SK-N-SH (cell line): ENCODE data around the gene IFT27. TPM values are rescaled to one million over a fixed set of nuclear protein-coding genes. Genes with fewer than 3 reads are reported as not detected.

Experiments
- CTCF ChIA-PET: fragments of 300-600, 350-600 bp; formaldehyde crosslinking; extraction: SDS; loops from one replicate; lab custom pipeline; 2021; lab: Yijun Ruan, JAX
- POLR2A ChIA-PET: fragments of 350-600 bp; sonication (Branson Sonifier 250); formaldehyde crosslinking; extraction: SDS; loops from one replicate; lab custom pipeline; 2020; ENCODE audit warnings: antibody characterized with exemption, inconsistent platforms; lab: Yijun Ruan, JAX
- DNase-seq: peaks from one replicate; pipeline ENCODE4 v3.0.0; 2012
- H2AFZ ChIP-seq: fragments of 200-600 bp; sonication (generic); 2 replicates; pipeline ENCODE4 v1.8.1; 2016; ENCODE audit warnings: antibody characterized with exemption, mild to moderate bottlenecking, low read depth
- H3F3A ChIP-seq: fragments of 200-600 bp; sonication (generic); replicated peaks from 2 replicates; pipeline ENCODE3; 2016; ENCODE audit warnings: antibody characterized with exemption, mild to moderate bottlenecking; ENCODE audit not compliant: insufficient read depth
- H3K27ac ChIP-seq, 2 experiments: fragments of 200-500 bp in 1 of 2; fragments of 200-600 bp in 1 of 2; sonication (Bioruptor generic) in 1 of 2; sonication (generic), shearing (Covaris generic) in 1 of 2; 2 replicates each; pipeline versions ENCODE4 v1.5.1 to v1.6.1; 2014 to 2016; ENCODE audit warnings: low read depth in 2 of 2, inconsistent platforms in 1 of 2, low read length in 1 of 2, mild to moderate bottlenecking in 1 of 2, mixed read lengths in 1 of 2
- H3K27me3 ChIP-seq: fragments of 200-600 bp; sonication (generic), shearing (Covaris generic); 2 replicates; pipeline ENCODE4 v1.6.1; 2016; ENCODE audit warnings: mixed run types; ENCODE audit not compliant: insufficient read depth
- H3K36me3 ChIP-seq, 2 experiments: fragments of 200-500 bp in 1 of 2; fragments of 200-600 bp in 1 of 2; sonication (Bioruptor generic) in 1 of 2; sonication (generic) in 1 of 2; replicated peaks in 1 of 2; 2 replicates each; pipeline versions ENCODE3 to v1.5.1; 2014 to 2016; ENCODE audit warnings: low read length in 1 of 2, mild to moderate bottlenecking in 1 of 2; ENCODE audit not compliant: insufficient read depth in 2 of 2, control insufficient read depth in 1 of 2
- H3K4me1 ChIP-seq, 2 experiments: fragments of 200-500 bp in 1 of 2; fragments of 200-600 bp in 1 of 2; sonication (Bioruptor generic) in 1 of 2; sonication (generic), shearing (Covaris generic) in 1 of 2; 2 replicates each; pipeline versions ENCODE4 v1.5.1 to v1.6.1; 2014 to 2016; ENCODE audit warnings: low read depth in 1 of 2, low read length in 1 of 2, mixed run types in 1 of 2; ENCODE audit not compliant: insufficient read depth in 2 of 2, control insufficient read depth in 1 of 2
- H3K4me2 ChIP-seq: fragments of 200-600 bp; sonication (generic), shearing (Covaris generic); 2 replicates; pipeline ENCODE4 v1.6.1; 2017; ENCODE audit warnings: mixed run types
- H3K4me3 ChIP-seq, 2 experiments: fragments of 200-500 bp in 1 of 2; fragments of 200-600 bp in 1 of 2; sonication (Bioruptor generic) in 1 of 2; sonication (generic), shearing (Covaris generic) in 1 of 2; 2 replicates each; pipeline versions ENCODE4 v1.5.1 to v1.8.1; 2014 to 2016; ENCODE audit warnings: low read depth in 2 of 2, inconsistent platforms in 1 of 2, low read length in 1 of 2, mild to moderate bottlenecking in 1 of 2, mixed read lengths in 1 of 2, moderate library complexity in 1 of 2
- H3K79me2 ChIP-seq: fragments of 200-600 bp; sonication (generic); 2 replicates; pipeline ENCODE4 v1.8.1; 2017; ENCODE audit warnings: mild to moderate bottlenecking; ENCODE audit not compliant: insufficient read depth
- H3K9ac ChIP-seq: fragments of 200-600 bp; sonication (generic); 2 replicates; pipeline ENCODE4 v1.6.1; 2017; ENCODE audit warnings: mixed run types
- H3K9me2 ChIP-seq: fragments of 200-600 bp; sonication (generic); 2 replicates; pipeline ENCODE4 v1.6.1; 2017; ENCODE audit warnings: mixed run types
- H3K9me3 ChIP-seq: fragments of 200-600 bp; sonication (generic); 2 replicates; pipeline ENCODE4 v1.6.1; 2017; ENCODE audit warnings: mixed run types, mild to moderate bottlenecking, moderate library complexity
- H4K20me1 ChIP-seq: fragments of 200-600 bp; sonication (generic); 2 replicates; pipeline ENCODE4 v1.6.1; 2017; ENCODE audit warnings: mild to moderate bottlenecking, mixed run types; ENCODE audit not compliant: insufficient read depth
- CHD2 ChIP-seq: fragments of 150-350 bp; IDR thresholded peaks from 2 replicates; pipeline ENCODE4 v1.6.1; 2018; ENCODE audit warnings: low read length; ENCODE audit not compliant: partially characterized antibody
- CTCF ChIP-seq: fragments of 200-600 bp; sonication (generic); IDR thresholded peaks from 2 replicates; pipeline ENCODE4 v1.6.1; 2017; ENCODE audit warnings: antibody characterized with exemption, mild to moderate bottlenecking, moderate library complexity
- ELF1 ChIP-seq: IDR thresholded peaks from 2 replicates; pipeline ENCODE4 v1.4.0; 2012
- EZH2phosphoT487 ChIP-seq: fragments of 200-600 bp; sonication (generic); IDR thresholded peaks from 2 replicates; pipeline ENCODE4 v1.6.1; 2017; ENCODE audit warnings: low read depth, mixed run types, mild to moderate bottlenecking, antibody characterized with exemption, moderate library complexity, borderline replicate concordance
- FOXM1 ChIP-seq: IDR thresholded peaks from 2 replicates; pipeline ENCODE4 v1.4.0; 2012; ENCODE audit warnings: low read depth, mild to moderate bottlenecking
- IRF3 ChIP-seq: fragments of 150-350 bp; IDR thresholded peaks from 2 replicates; pipeline ENCODE4 v1.6.1; 2016; ENCODE audit warnings: mild to moderate bottlenecking, low read depth, low read length
- MAX ChIP-seq: IDR thresholded peaks from 2 replicates; pipeline ENCODE4 v1.4.0; 2012; ENCODE audit warnings: low read depth
- MEF2A ChIP-seq: IDR thresholded peaks from 2 replicates; pipeline ENCODE4 v1.4.0; 2012; ENCODE audit warnings: low read depth, borderline replicate concordance
- NRF1 ChIP-seq: IDR thresholded peaks from 2 replicates; pipeline ENCODE4 v1.6.1; 2012; ENCODE audit warnings: low read depth, mild to moderate bottlenecking, low read length
- RAD21 ChIP-seq: IDR thresholded peaks from 2 replicates; pipeline ENCODE4 v1.6.1; 2012; ENCODE audit warnings: mild to moderate bottlenecking, low read length
- RFX5 ChIP-seq: IDR thresholded peaks from 2 replicates; pipeline ENCODE4 v1.6.1; 2012; ENCODE audit warnings: mild to moderate bottlenecking, improper control_type of control experiment, low read length
- SIN3A ChIP-seq: IDR thresholded peaks from 2 replicates; pipeline ENCODE4 v1.6.1; 2012; ENCODE audit warnings: low read depth, mild to moderate bottlenecking, low read length, moderate library complexity, borderline replicate concordance
- USF1 ChIP-seq: IDR thresholded peaks from 2 replicates; pipeline ENCODE4 v1.4.0; 2012; ENCODE audit warnings: low read depth, borderline replicate concordance
- YY1 ChIP-seq: IDR thresholded peaks from 2 replicates; pipeline ENCODE4 v1.4.0; 2012; ENCODE audit warnings: low read depth, mild to moderate bottlenecking
- WGBS: methylation state at CpG from one replicate; pipeline ENCODE4 v1.1.6; 2017; ENCODE audit warnings: low lambda C conversion rate; 5-methylcytosine and 5-hydroxymethylcytosine counted together
- polyA plus RNA-seq, 3 experiments: library from polyadenylated mRNA; depleted of rRNA; stranded (reverse); fragments of >200 nt; gene quantifications; 2 replicates each; pipeline ENCODE4 v1.2.3, GENCODE V29; 2012

The IFT27 gene
- polyA plus RNA-seq, 1 of the 3 experiments (the other 2 are of a cell fraction), result 29.4 TPM

- 76% methylated on average over 7 of the region's 7 CpGs for WGBS
- Histone ChIP-seq H4K20me1 (no peaks in the 10 kb centered on the region), H3K36me3 (no peaks in the 10 kb centered on the region), H3K4me1 (no peaks in the 10 kb centered on the region), H3K4me3 (no peak overlapping the region), H3K9ac (no peak overlapping the region), H3K9me2 (no peaks in the 10 kb centered on the region), H3K9me3 (no peaks in the 10 kb centered on the region), H3K27me3 (peaks cover 44% of the 10 kb centered on the region), H3K4me2 (no peak overlapping the region), H3K79me2 (no peaks in the 10 kb centered on the region), H3F3A (no peaks in the 10 kb centered on the region), H2AFZ (no peak overlapping the region), H3K27ac (no peak overlapping the region)
- CTCF ChIA-PET, result interaction anchor here (4.8 kb wide), 1 partner anchor 49 kb away, joined by 32 read pairs; no protein-coding TSS in a partner anchor
- POLR2A ChIA-PET, result no interaction called here
- no peak for DNase-seq
- no peak for TF ChIP-seq ELF1
- no peak for TF ChIP-seq MAX
- no peak for TF ChIP-seq SIN3A
- no peak for TF ChIP-seq CTCF
- no peak for TF ChIP-seq USF1
- no peak for TF ChIP-seq MEF2A
- no peak for TF ChIP-seq EZH2phosphoT487
- no peak for TF ChIP-seq CHD2
- TF ChIP-seq RFX5, result no peak
- no peak for TF ChIP-seq YY1
- TF ChIP-seq RAD21, result no peak
- no peak for TF ChIP-seq FOXM1
- no peak for TF ChIP-seq IRF3
- TF ChIP-seq NRF1, result no peak
These were observed 31.7 kb upstream of the IFT27 start for GRCh38 chr22:36807627-36808026.

- no peak for DNase-seq
- Histone ChIP-seq H3K4me2 (no peak overlapping the region), H3K9ac (no peak overlapping the region), H3K79me2 (no peaks in the 10 kb centered on the region), H3F3A (no peaks in the 10 kb centered on the region), H3K9me2 (no peaks in the 10 kb centered on the region), H3K9me3 (no peaks in the 10 kb centered on the region), H2AFZ (no peak overlapping the region), H3K4me3 (no peak overlapping the region), H4K20me1 (no peaks in the 10 kb centered on the region), H3K27ac (no peak overlapping the region), H3K27me3 (peaks cover 40% of the 10 kb centered on the region), H3K4me1 (no peaks in the 10 kb centered on the region), H3K36me3 (no peaks in the 10 kb centered on the region)
- no peak for TF ChIP-seq MEF2A
- TF ChIP-seq RAD21, result no peak
- no peak for TF ChIP-seq MAX
- TF ChIP-seq, all 33 proteins: peak for 0
- WGBS, result 34% methylated on average over 6 of the region's 6 CpGs
- POLR2A ChIA-PET, result no interaction called here
- CTCF ChIA-PET, result interaction anchor here (1.4 to 6.1 kb wide), 3 partner anchors 25 to 171 kb away, joined by 6 to 36 read pairs (median 11); no protein-coding TSS in a partner anchor
These were observed 30.9 kb upstream of the IFT27 start for GRCh38 chr22:36806835-36807234.
